HEK293 (cell line): ENCODE data around the gene TNFAIP3.
A peak's percentile ranks its signal among the peaks of the same experiment; 100 is the strongest.

ENCODE experiments used
- GLI2 ChIP-seq: fragments of 450-650 bp; formaldehyde crosslinking; IDR thresholded peaks from 2 replicates; pipeline ENCODE4; 2017; ENCODE audit warnings: missing biosample characterization, missing genetic modification characterization, low read depth, borderline replicate concordance
- MEIS1 ChIP-seq: sonication (generic); formaldehyde crosslinking; IDR thresholded peaks from 2 replicates; pipeline ENCODE4 v1.8.1; 2022; ENCODE audit warnings: missing genetic modification reagents, mild to moderate bottlenecking, borderline replicate concordance
- MYNN ChIP-seq: fragments of 450-650 bp; formaldehyde crosslinking; IDR thresholded peaks from 2 replicates; pipeline ENCODE4 v1.5.1; 2016; ENCODE audit warnings: missing biosample characterization, missing genetic modification characterization, borderline replicate concordance
- OSR2 ChIP-seq: fragments of 450-650 bp; formaldehyde crosslinking; IDR thresholded peaks from 2 replicates; pipeline ENCODE4 v1.5.1; 2016; ENCODE audit warnings: missing biosample characterization, missing genetic modification characterization
- OVOL3 ChIP-seq: fragments of 450-650 bp; formaldehyde crosslinking; IDR thresholded peaks from 2 replicates; pipeline ENCODE4 v1.5.1; 2016; ENCODE audit warnings: missing biosample characterization, missing genetic modification characterization
- SP7 ChIP-seq: fragments of 450-650 bp; formaldehyde crosslinking; IDR thresholded peaks from 2 replicates; pipeline ENCODE4 v1.5.1; 2016; ENCODE audit warnings: missing biosample characterization, missing genetic modification characterization
- TRIM28 ChIP-seq: IDR thresholded peaks from 2 replicates; pipeline ENCODE4 v1.6.1; 2011; ENCODE audit warnings: low read length, control low read depth, borderline replicate concordance
- WT1 ChIP-seq: fragments of 450-650 bp; formaldehyde crosslinking; IDR thresholded peaks from 2 replicates; pipeline ENCODE4 v1.5.1; 2016; ENCODE audit warnings: missing biosample characterization, missing genetic modification characterization
- ZBTB1 ChIP-seq: fragments of 450-650 bp; formaldehyde crosslinking; IDR thresholded peaks from 2 replicates; pipeline ENCODE4 v1.5.1; 2016; ENCODE audit warnings: missing biosample characterization, missing genetic modification characterization
- ZBTB20 ChIP-seq: fragments of 450-650 bp; formaldehyde crosslinking; IDR thresholded peaks from 2 replicates; pipeline ENCODE4 v1.5.1; 2016; ENCODE audit warnings: missing biosample characterization, missing genetic modification characterization
- ZNF157 ChIP-seq: fragments of 450-650 bp; formaldehyde crosslinking; IDR thresholded peaks from 2 replicates; pipeline ENCODE4 v1.5.1; 2016; ENCODE audit warnings: missing biosample characterization, missing genetic modification characterization
- ZNF221 ChIP-seq: fragments of 450-650 bp; formaldehyde crosslinking; IDR thresholded peaks from 2 replicates; pipeline ENCODE4 v1.5.1; 2017; ENCODE audit warnings: missing biosample characterization, missing genetic modification characterization, borderline replicate concordance
- ZNF426 ChIP-seq: fragments of 450-650 bp; formaldehyde crosslinking; IDR thresholded peaks from 2 replicates; pipeline ENCODE4 v1.5.1; 2017; ENCODE audit warnings: missing biosample characterization, missing genetic modification characterization, mild to moderate bottlenecking, inconsistent platforms, moderate library complexity
- ZNF670 ChIP-seq: fragments of 450-650 bp; formaldehyde crosslinking; IDR thresholded peaks from 2 replicates; pipeline ENCODE4 v1.5.1; 2016; ENCODE audit warnings: missing biosample characterization, missing genetic modification characterization, low read depth
- ZNF830 ChIP-seq: fragments of 450-650 bp; IDR thresholded peaks from 2 replicates; pipeline ENCODE4 v1.5.0; 2018; ENCODE audit warnings: missing biosample characterization, missing genetic modification characterization, low read depth, mild to moderate bottlenecking, moderate library complexity
- TF ChIP-seq, protein P1 (sequence below): fragments of 450-650 bp; formaldehyde crosslinking; conservative IDR thresholded peaks from 2 replicates; pipeline ENCODE4 v1.5.1; 2016; ENCODE audit warnings: low read depth, missing biosample characterization, missing genetic modification characterization
- TF ChIP-seq, protein P2 (sequence below): fragments of 450-650 bp; formaldehyde crosslinking; IDR thresholded peaks from 2 replicates; pipeline ENCODE4 v1.5.1; 2017; ENCODE audit warnings: missing biosample characterization, mild to moderate bottlenecking, missing genetic modification characterization, moderate library complexity
- TF ChIP-seq, protein P3 (sequence below): fragments of 450-650 bp; formaldehyde crosslinking; IDR thresholded peaks from 2 replicates; pipeline ENCODE4 v1.5.1; 2016; ENCODE audit warnings: missing biosample characterization, missing genetic modification characterization
- TF ChIP-seq, protein P4 (sequence below): sonication (generic); formaldehyde crosslinking; IDR thresholded peaks from 2 replicates; pipeline ENCODE4 v1.8.1; 2022; ENCODE audit warnings: mild to moderate bottlenecking, moderate library complexity, missing genetic modification reagents

The TNFAIP3 gene

DNA sequence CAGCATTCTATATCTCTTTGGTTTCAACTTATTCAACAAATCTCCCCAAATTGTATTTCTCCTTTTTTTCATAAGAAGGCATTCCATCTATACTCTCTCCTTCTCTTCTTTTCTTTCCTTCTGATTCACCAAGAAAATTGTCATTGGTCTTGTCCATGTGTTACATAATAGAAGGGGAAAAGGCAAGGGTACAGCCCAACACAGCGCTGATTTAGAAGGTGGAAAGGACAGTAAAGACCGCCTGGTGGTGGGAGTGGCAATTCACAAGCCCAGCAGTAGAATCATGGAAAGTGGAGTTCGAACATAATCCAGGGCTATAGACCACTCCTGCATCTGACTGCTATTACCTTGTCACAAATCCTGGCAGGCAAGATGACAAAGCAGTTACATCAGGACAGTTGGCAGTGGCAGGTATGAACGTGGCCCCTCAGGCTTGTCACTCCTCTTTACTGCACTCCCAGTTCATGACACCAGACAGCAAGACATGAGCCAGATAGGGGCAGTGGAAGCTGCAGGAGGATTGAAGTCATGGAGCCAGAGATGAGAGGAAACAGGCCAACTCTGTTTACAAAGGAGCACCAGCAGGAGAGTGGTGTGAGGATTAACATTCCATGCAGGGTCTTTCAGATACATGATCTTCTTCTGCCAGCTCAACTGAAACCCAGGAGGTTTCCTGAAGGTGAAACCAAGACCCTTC lies 2.1 kb upstream of the TNFAIP3 start (continued):
- TF ChIP-seq, protein P1, sequence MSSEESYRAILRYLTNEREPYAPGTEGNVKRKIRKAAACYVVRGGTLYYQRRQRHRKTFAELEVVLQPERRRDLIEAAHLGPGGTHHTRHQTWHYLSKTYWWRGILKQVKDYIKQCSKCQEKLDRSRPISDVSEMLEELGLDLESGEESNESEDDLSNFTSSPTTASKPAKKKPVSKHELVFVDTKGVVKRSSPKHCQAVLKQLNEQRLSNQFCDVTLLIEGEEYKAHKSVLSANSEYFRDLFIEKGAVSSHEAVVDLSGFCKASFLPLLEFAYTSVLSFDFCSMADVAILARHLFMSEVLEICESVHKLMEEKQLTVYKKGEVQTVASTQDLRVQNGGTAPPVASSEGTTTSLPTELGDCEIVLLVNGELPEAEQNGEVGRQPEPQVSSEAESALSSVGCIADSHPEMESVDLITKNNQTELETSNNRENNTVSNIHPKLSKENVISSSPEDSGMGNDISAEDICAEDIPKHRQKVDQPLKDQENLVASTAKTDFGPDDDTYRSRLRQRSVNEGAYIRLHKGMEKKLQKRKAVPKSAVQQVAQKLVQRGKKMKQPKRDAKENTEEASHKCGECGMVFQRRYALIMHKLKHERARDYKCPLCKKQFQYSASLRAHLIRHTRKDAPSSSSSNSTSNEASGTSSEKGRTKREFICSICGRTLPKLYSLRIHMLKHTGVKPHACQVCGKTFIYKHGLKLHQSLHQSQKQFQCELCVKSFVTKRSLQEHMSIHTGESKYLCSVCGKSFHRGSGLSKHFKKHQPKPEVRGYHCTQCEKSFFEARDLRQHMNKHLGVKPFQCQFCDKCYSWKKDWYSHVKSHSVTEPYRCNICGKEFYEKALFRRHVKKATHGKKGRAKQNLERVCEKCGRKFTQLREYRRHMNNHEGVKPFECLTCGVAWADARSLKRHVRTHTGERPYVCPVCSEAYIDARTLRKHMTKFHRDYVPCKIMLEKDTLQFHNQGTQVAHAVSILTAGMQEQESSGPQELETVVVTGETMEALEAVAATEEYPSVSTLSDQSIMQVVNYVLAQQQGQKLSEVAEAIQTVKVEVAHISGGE: no peak
- TF ChIP-seq ZNF830 (tag by site-specific recombination) (no peak), MYNN (tag by site-specific recombination) (no peak), OVOL3 (tag by site-specific recombination) (no peak), TRIM28 (peak; percentile 58), ZNF157 (no peak), ZNF221 (tag by site-specific recombination) (no peak), GLI2 (tag by site-specific recombination) (no peak), MEIS1 (CRISPR knock-in tag) (no peak), OSR2 (tag by site-specific recombination) (peak; percentile 31; the same call in 1 of the 2 replicates), ZNF670 (no peak), ZBTB1 (tag by site-specific recombination) (no peak), ZNF426 (tag by site-specific recombination) (no peak), SP7 (0 out of 2 replicates have a peak, but pooled peaks have one; percentile 30), WT1 (tag by site-specific recombination) (peak; percentile 57), ZBTB20 (tag by site-specific recombination) (peak; percentile 48; the same call in 1 of the 2 replicates)
- TF ChIP-seq, protein P2, sequence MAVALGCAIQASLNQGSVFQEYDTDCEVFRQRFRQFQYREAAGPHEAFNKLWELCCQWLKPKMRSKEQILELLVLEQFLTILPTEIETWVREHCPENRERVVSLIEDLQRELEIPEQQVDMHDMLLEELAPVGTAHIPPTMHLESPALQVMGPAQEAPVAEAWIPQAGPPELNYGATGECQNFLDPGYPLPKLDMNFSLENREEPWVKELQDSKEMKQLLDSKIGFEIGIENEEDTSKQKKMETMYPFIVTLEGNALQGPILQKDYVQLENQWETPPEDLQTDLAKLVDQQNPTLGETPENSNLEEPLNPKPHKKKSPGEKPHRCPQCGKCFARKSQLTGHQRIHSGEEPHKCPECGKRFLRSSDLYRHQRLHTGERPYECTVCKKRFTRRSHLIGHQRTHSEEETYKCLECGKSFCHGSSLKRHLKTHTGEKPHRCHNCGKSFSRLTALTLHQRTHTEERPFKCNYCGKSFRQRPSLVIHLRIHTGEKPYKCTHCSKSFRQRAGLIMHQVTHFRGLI (tag by site-specific recombination): peak; percentile 70; the same call in 1 of the 2 replicates
- TF ChIP-seq, protein P3, sequence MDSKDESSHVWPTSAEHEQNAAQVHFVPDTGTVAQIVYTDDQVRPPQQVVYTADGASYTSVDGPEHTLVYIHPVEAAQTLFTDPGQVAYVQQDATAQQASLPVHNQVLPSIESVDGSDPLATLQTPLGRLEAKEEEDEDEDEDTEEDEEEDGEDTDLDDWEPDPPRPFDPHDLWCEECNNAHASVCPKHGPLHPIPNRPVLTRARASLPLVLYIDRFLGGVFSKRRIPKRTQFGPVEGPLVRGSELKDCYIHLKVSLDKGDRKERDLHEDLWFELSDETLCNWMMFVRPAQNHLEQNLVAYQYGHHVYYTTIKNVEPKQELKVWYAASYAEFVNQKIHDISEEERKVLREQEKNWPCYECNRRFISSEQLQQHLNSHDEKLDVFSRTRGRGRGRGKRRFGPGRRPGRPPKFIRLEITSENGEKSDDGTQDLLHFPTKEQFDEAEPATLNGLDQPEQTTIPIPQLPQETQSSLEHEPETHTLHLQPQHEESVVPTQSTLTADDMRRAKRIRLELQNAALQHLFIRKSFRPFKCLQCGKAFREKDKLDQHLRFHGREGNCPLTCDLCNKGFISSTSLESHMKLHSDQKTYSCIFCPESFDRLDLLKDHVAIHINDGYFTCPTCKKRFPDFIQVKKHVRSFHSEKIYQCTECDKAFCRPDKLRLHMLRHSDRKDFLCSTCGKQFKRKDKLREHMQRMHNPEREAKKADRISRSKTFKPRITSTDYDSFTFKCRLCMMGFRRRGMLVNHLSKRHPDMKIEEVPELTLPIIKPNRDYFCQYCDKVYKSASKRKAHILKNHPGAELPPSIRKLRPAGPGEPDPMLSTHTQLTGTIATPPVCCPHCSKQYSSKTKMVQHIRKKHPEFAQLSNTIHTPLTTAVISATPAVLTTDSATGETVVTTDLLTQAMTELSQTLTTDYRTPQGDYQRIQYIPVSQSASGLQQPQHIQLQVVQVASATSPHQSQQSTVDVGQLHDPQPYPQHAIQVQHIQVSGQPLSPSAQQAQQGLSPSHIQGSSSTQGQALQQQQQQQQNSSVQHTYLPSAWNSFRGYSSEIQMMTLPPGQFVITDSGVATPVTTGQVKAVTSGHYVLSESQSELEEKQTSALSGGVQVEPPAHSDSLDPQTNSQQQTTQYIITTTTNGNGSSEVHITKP (tag by site-specific recombination): peak; percentile 78
- TF ChIP-seq, protein P4, sequence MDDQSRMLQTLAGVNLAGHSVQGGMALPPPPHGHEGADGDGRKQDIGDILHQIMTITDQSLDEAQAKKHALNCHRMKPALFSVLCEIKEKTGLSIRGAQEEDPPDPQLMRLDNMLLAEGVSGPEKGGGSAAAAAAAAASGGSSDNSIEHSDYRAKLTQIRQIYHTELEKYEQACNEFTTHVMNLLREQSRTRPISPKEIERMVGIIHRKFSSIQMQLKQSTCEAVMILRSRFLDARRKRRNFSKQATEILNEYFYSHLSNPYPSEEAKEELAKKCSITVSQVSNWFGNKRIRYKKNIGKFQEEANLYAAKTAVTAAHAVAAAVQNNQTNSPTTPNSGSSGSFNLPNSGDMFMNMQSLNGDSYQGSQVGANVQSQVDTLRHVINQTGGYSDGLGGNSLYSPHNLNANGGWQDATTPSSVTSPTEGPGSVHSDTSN (CRISPR knock-in tag): no peak
